H9 (cell line): ENCODE measurements around the gene TOMM70. TPM values are rescaled to one million over a fixed set of nuclear protein-coding genes. Genes with fewer than 3 reads are reported as not detected.

Source experiments
- DNase-seq: peaks from one replicate; pipeline ENCODE4 v3.0.0-alpha.2; 2017
- H2AFZ ChIP-seq: one replicate; pipeline ENCODE4 v1.6.1; 2013; ENCODE audit warnings: mild to moderate bottlenecking, low read length, control low read depth, moderate library complexity
- H2AK5ac ChIP-seq: 2 replicates; pipeline ENCODE4 v1.6.1; 2013; ENCODE audit warnings: low read length, control low read depth, mixed read lengths; ENCODE audit not compliant: insufficient read length
- H2BK120ac ChIP-seq: one replicate; pipeline ENCODE4 v1.6.1; 2013; ENCODE audit warnings: low read depth, mild to moderate bottlenecking, low read length, control low read depth, inconsistent platforms; ENCODE audit not compliant: poor library complexity, severe bottlenecking
- H2BK12ac ChIP-seq: 2 replicates; pipeline ENCODE4 v1.6.1; 2013; ENCODE audit warnings: low read length, control low read depth, mixed read lengths, low read depth; ENCODE audit not compliant: insufficient read length
- H2BK15ac ChIP-seq: 2 replicates; pipeline ENCODE4 v1.6.1; 2013; ENCODE audit warnings: low read depth, low read length, control low read depth
- H2BK20ac ChIP-seq: one replicate; pipeline ENCODE4 v1.6.1; 2013; ENCODE audit warnings: low read depth, mild to moderate bottlenecking, low read length, control low read depth, inconsistent platforms; ENCODE audit not compliant: poor library complexity, severe bottlenecking
- H2BK5ac ChIP-seq: 2 replicates; pipeline ENCODE4 v1.6.1; 2013; ENCODE audit warnings: low read length, control low read depth, mixed read lengths; ENCODE audit not compliant: insufficient read length
- H3K14ac ChIP-seq: 2 replicates; pipeline ENCODE4 v1.6.1; 2013; ENCODE audit warnings: low read length, control low read depth; ENCODE audit not compliant: insufficient read depth
- H3K18ac ChIP-seq: 2 replicates; pipeline ENCODE4 v1.6.1; 2013; ENCODE audit warnings: low read depth, mild to moderate bottlenecking, mixed read lengths, low read length, control low read depth; ENCODE audit not compliant: insufficient read length
- H3K23ac ChIP-seq: 2 replicates; pipeline ENCODE4 v1.6.1; 2013; ENCODE audit warnings: low read length, control low read depth, mixed read lengths, low read depth; ENCODE audit not compliant: insufficient read length
- H3K23me2 ChIP-seq: 2 replicates; pipeline ENCODE4 v1.6.1; 2013; ENCODE audit warnings: low read depth, mild to moderate bottlenecking, mixed read lengths, low read length, control low read depth; ENCODE audit not compliant: insufficient read length, poor library complexity, severe bottlenecking
- H3K27ac ChIP-seq: 2 replicates; pipeline ENCODE4 v1.5.1; 2013; ENCODE audit warnings: low read length, control low read depth, mixed read lengths, low read depth; ENCODE audit not compliant: insufficient read length
- H3K27me3 ChIP-seq: 2 replicates; pipeline ENCODE4 v1.6.1; 2013; ENCODE audit warnings: low read length, control low read depth, inconsistent platforms; ENCODE audit not compliant: insufficient read depth
- H3K4ac ChIP-seq: 2 replicates; pipeline ENCODE4 v1.6.1; 2013; ENCODE audit warnings: low read depth, mild to moderate bottlenecking, control low read depth, inconsistent platforms, low read length, moderate library complexity
- H3K4me1 ChIP-seq: 2 replicates; pipeline ENCODE4 v1.6.1; 2013; ENCODE audit warnings: low read length, control low read depth, inconsistent platforms; ENCODE audit not compliant: insufficient read depth
- H3K4me2 ChIP-seq: 2 replicates; pipeline ENCODE4 v1.6.1; 2013; ENCODE audit warnings: low read length, control low read depth, mixed read lengths; ENCODE audit not compliant: insufficient read length, insufficient read depth
- H3K56ac ChIP-seq: 2 replicates; pipeline ENCODE4 v1.6.1; 2013; ENCODE audit warnings: low read depth, mild to moderate bottlenecking, mixed read lengths, low read length, control low read depth; ENCODE audit not compliant: insufficient read length
- H3K79me1 ChIP-seq: 2 replicates; pipeline ENCODE4 v1.6.1; 2013; ENCODE audit warnings: low read depth, mild to moderate bottlenecking, moderate library complexity, low read length, control low read depth, inconsistent platforms; ENCODE audit not compliant: insufficient read depth, poor library complexity, severe bottlenecking
- H3K79me2 ChIP-seq: 2 replicates; pipeline ENCODE4 v1.6.1; 2013; ENCODE audit warnings: low read length, control low read depth, inconsistent platforms; ENCODE audit not compliant: insufficient read depth
- H3K9ac ChIP-seq: 2 replicates; pipeline ENCODE4 v1.6.1; 2013; ENCODE audit warnings: low read length, control low read depth, mixed read lengths; ENCODE audit not compliant: insufficient read length; ENCODE audit errors: extremely low read depth
- H3K9me3 ChIP-seq: one replicate; pipeline ENCODE4 v1.6.1; 2013; ENCODE audit warnings: low read depth, low read length, inconsistent platforms; ENCODE audit not compliant: control insufficient read depth
- H3T11ph ChIP-seq: one replicate; pipeline ENCODE4 v1.6.1; 2013; ENCODE audit warnings: mild to moderate bottlenecking, low read length, control low read depth, inconsistent platforms
- H4K20me1 ChIP-seq: one replicate; pipeline ENCODE4 v1.6.1; 2013; ENCODE audit not compliant: control insufficient read depth, insufficient read length, insufficient read depth
- H4K5ac ChIP-seq: 2 replicates; pipeline ENCODE4 v1.6.1; 2013; ENCODE audit warnings: low read depth, mild to moderate bottlenecking, mixed read lengths, low read length, control low read depth; ENCODE audit not compliant: insufficient read length
- H4K8ac ChIP-seq: replicated peaks from 2 replicates; pipeline ENCODE4 v1.6.1; 2013; ENCODE audit warnings: low read length, control low read depth, mixed read lengths, low read depth; ENCODE audit not compliant: insufficient read length
- H4K91ac ChIP-seq: 2 replicates; pipeline ENCODE4 v1.6.1; 2013; ENCODE audit warnings: low read depth, mild to moderate bottlenecking, moderate library complexity, mixed read lengths, low read length, control low read depth; ENCODE audit not compliant: insufficient read length
- H3K27ac Mint-ChIP-seq, 3 experiments: 2 replicates in 2 of 3; 3 replicates in 1 of 3; pipeline ENCODE4 v1.8.0; 2020 to 2021; ENCODE audit warnings: mixed read lengths in 3 of 3, mild to moderate bottlenecking in 1 of 3, moderate library complexity in 1 of 3
- H3K27me3 Mint-ChIP-seq: 2 replicates; pipeline ENCODE4 v1.8.0; 2021; ENCODE audit warnings: low read depth, mild to moderate bottlenecking, moderate library complexity, mixed read lengths
- H3K36me3 Mint-ChIP-seq, 3 experiments: 2 replicates in 2 of 3; 3 replicates in 1 of 3; pipeline ENCODE4 v1.8.0; 2020 to 2021; ENCODE audit warnings: low read depth in 3 of 3, mixed read lengths in 3 of 3; ENCODE audit not compliant: insufficient read depth in 1 of 3
- H3K4me1 Mint-ChIP-seq, 2 experiments: 2 replicates each; pipeline ENCODE4 v1.8.0; 2020; ENCODE audit warnings: mixed read lengths in 2 of 2
- H3K4me3 Mint-ChIP-seq, 2 experiments: 2 replicates in 1 of 2; 3 replicates in 1 of 2; pipeline ENCODE4 v1.8.0; 2020 to 2021; ENCODE audit warnings: mild to moderate bottlenecking in 2 of 2, mixed read lengths in 2 of 2, moderate library complexity in 1 of 2
- H3K9me3 Mint-ChIP-seq, 2 experiments: 2 replicates in 1 of 2; 3 replicates in 1 of 2; pipeline ENCODE4 v1.8.0; 2020; ENCODE audit warnings: mild to moderate bottlenecking in 2 of 2, mixed read lengths in 2 of 2, moderate library complexity in 1 of 2
- CTCF ChIP-seq: fragments of 200-600 bp; sonication (generic); conservative IDR thresholded peaks from 3 replicates; pipeline ENCODE4 v1.8.0; 2021; ENCODE audit warnings: antibody characterized with exemption, mild to moderate bottlenecking
- WGBS: extraction: QIAGEN DNeasy Blood & Tissue Kit; methylation state at CpG from one replicate; pipeline ENCODE4 v1.1.7; 2013; ENCODE audit warnings: missing lambda C conversion rate, low lambda C conversion rate, mixed read lengths; ENCODE audit not compliant: insufficient read length; ENCODE audit errors: extremely low coverage; 5-methylcytosine and 5-hydroxymethylcytosine counted together
- total RNA-seq: library from RNA; stranded (reverse); gene quantifications from 2 replicates; pipeline ENCODE4 v1.2.1, GENCODE V29; 2021

TOMM70 gene
- total RNA-seq, 1 experiment from 2014 or later, result 53.0 TPM

- Histone ChIP-seq H3K79me2 (no peaks in the 10 kb centered on the region), H3K14ac (no peak overlapping the region), H4K91ac (no peak overlapping the region), H2BK15ac (no peak overlapping the region), H3K9me3 (no peaks in the 10 kb centered on the region), H4K20me1 (no peaks in the 10 kb centered on the region), H3T11ph (no peak overlapping the region), H4K5ac (no peak overlapping the region), H3K79me1 (peaks cover 2% of the 10 kb centered on the region), H2AFZ (no peak overlapping the region), H2BK5ac (no peak overlapping the region), H3K56ac (no peak overlapping the region), H3K4me2 (no peak overlapping the region), H3K9ac (no peak overlapping the region), H3K18ac (no peak overlapping the region), H3K4ac (no peak overlapping the region), H3K23me2 (no peaks in the 10 kb centered on the region), H3K23ac (no peak overlapping the region), H4K8ac (no peak overlapping the region), H3K27ac (no peak overlapping the region), H3K4me1 (no peaks in the 10 kb centered on the region), H2BK20ac (no peak overlapping the region), H2BK12ac (no peak overlapping the region), H2BK120ac (no peak overlapping the region), H3K27me3 (no peaks in the 10 kb centered on the region), H2AK5ac (no peak overlapping the region)
- DNase-seq, result no peak
- TF ChIP-seq CTCF, result no peak
- Mint-ChIP-seq H3K4me1 (0 out of 4 replicates have a peak, but pooled peaks cover 0 to 2% of the 10 kb centered on the region in 2 experiments), H3K36me3 (peaks cover 14 to 75% (median 59%) of the 10 kb centered on the region in 3 experiments; a peak in 6 of 7 replicates), H3K27me3 (no peaks in the 10 kb centered on the region), H3K9me3 (no peaks in the 10 kb centered on the region), H3K27ac (no peak overlapping the region), H3K4me3 (no peak overlapping the region)
- no CpG with 5 or more reads among the region's 4 CpGs for WGBS
Observed at GRCh38 chr3:100376301-100376700, 24.6 kb downstream of the TOMM70 start.
